HG03108 (cell line): Measurements from ENCODE around the gene LGALS1.
"Not testable (repeated sequence)": the region's sequence is repeated elsewhere in the genome, so short reads cannot be mapped to it uniquely, and the experiment has no call there.

Experiments
- ATAC-seq: cut with Tn5 transposase; IDR thresholded peaks from one replicate; pipeline ENCODE4 v1.9.1; 2021; ENCODE audit warnings: moderate library complexity; ENCODE audit not compliant: unreplicated experiment

Gene LGALS1

GRCh38 chr22:37716708-37717107 is 41.3 kb downstream of the LGALS1 start:
- no peak for ATAC-seq

GRCh38 chr22:37717235-37717634 is 41.8 kb downstream of the LGALS1 start:
- ATAC-seq: not testable (repeated sequence)

- ATAC-seq: not testable (repeated sequence)
These were observed 42.4 kb downstream of the LGALS1 start for GRCh38 chr22:37717746-37718305.

GRCh38 chr22:37725551-37726240 is 50.3 kb downstream of the LGALS1 start:
- ATAC-seq: no peak

- ATAC-seq: no peak
These were observed 50.9 kb downstream of the LGALS1 start for GRCh38 chr22:37726241-37726887.

- no peak for ATAC-seq
These were observed 53.2 kb downstream of the LGALS1 start for GRCh38 chr22:37728620-37729019.
